GF-D8 (cell line): Measurements from ENCODE around the gene OVCH1.
"Not testable (repeated sequence)": the region's sequence is repeated elsewhere in the genome, so short reads cannot be mapped to it uniquely, and the experiment has no call there.

Source experiments
- DNase-seq: peaks from one replicate; lab custom pipeline; 2025; lab: John Stamatoyannopoulos, UW

The OVCH1 gene

GRCh38 chr12:29492891-29493290, 4.6 kb downstream of the OVCH1 start:
- peak; percentile 2 for DNase-seq

- DNase-seq, result no peak
Observed at GRCh38 chr12:29486972-29487371, 10.5 kb downstream of the OVCH1 start.

- peak; percentile 17 for DNase-seq
Observed at GRCh38 chr12:29463198-29463597, 34.3 kb downstream of the OVCH1 start.

- DNase-seq, result no peak
Observed at GRCh38 chr12:29460082-29460481, 37.4 kb downstream of the OVCH1 start.

GRCh38 chr12:29455087-29455486, 42.4 kb downstream of the OVCH1 start:
- no peak for DNase-seq

GRCh38 chr12:29451888-29452287, 45.6 kb downstream of the OVCH1 start:
- no peak for DNase-seq

- DNase-seq, result no peak
Observed at GRCh38 chr12:29448157-29448556, 49.3 kb downstream of the OVCH1 start.

GRCh38 chr12:29447285-29447975, 50.1 kb downstream of the OVCH1 start:
- DNase-seq, result no peak

GRCh38 chr12:29439506-29439905, 58.0 kb downstream of the OVCH1 start:
- DNase-seq, result no peak

- no peak for DNase-seq
Observed at GRCh38 chr12:29438752-29439408, 58.6 kb downstream of the OVCH1 start.

- no peak for DNase-seq
Observed at GRCh38 chr12:29437575-29437974, 59.9 kb downstream of the OVCH1 start.

GRCh38 chr12:29436815-29437214, 60.7 kb downstream of the OVCH1 start:
- not testable (repeated sequence) for DNase-seq

- DNase-seq, result no peak
Observed at GRCh38 chr12:29431513-29431912, 66.0 kb downstream of the OVCH1 start.

GRCh38 chr12:29430716-29431044, 66.8 kb downstream of the OVCH1 start:
- no peak for DNase-seq

- no peak for DNase-seq
Observed at GRCh38 chr12:29429999-29430715, 67.3 kb downstream of the OVCH1 start.

GRCh38 chr12:29428633-29429032, 68.9 kb downstream of the OVCH1 start:
- peak; percentile 95 for DNase-seq

- DNase-seq, result peak; percentile 85
Observed at GRCh38 chr12:29427964-29428363, 69.5 kb downstream of the OVCH1 start.

GRCh38 chr12:29426498-29426897, 71.0 kb downstream of the OVCH1 start:
- no peak for DNase-seq

- DNase-seq, result no peak
Observed at GRCh38 chr12:29425722-29426121, 71.8 kb downstream of the OVCH1 start.

GRCh38 chr12:29416748-29417147, 80.7 kb downstream of the OVCH1 start:
- no peak for DNase-seq

- no peak for DNase-seq
Observed at GRCh38 chr12:29415111-29415510, 82.4 kb downstream of the OVCH1 start.

- no peak for DNase-seq
Observed at GRCh38 chr12:29414368-29414767, 83.1 kb downstream of the OVCH1 start.

- DNase-seq, result no peak
Observed at GRCh38 chr12:29405561-29405960, 91.9 kb downstream of the OVCH1 start.
